ENCODE results near the gene SYTL3.

DNA sequence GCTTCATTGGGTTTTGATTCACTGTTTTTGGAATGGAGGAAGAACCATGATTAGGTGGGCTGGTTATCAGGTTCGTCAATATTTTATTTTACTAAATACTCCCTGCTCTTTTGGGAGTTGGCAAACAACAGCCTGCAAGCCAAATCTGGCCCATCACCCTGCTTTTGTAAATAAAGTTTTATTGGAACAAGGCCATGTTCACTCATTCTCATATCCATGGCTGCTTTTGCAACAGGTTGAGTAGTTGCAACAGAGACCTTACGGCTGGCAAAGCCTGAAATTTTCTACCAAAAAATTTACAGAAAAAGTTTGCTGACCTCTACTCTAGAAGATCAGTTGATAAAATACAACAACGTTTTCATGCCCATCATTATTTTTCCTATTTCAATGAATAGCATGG lies 45.1 kb downstream of the SYTL3 start:
- TF ChIP-seq, protein P1, sequence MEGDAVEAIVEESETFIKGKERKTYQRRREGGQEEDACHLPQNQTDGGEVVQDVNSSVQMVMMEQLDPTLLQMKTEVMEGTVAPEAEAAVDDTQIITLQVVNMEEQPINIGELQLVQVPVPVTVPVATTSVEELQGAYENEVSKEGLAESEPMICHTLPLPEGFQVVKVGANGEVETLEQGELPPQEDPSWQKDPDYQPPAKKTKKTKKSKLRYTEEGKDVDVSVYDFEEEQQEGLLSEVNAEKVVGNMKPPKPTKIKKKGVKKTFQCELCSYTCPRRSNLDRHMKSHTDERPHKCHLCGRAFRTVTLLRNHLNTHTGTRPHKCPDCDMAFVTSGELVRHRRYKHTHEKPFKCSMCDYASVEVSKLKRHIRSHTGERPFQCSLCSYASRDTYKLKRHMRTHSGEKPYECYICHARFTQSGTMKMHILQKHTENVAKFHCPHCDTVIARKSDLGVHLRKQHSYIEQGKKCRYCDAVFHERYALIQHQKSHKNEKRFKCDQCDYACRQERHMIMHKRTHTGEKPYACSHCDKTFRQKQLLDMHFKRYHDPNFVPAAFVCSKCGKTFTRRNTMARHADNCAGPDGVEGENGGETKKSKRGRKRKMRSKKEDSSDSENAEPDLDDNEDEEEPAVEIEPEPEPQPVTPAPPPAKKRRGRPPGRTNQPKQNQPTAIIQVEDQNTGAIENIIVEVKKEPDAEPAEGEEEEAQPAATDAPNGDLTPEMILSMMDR (IDR thresholded peaks at IDR 0.05) = no peak
- no peak for TF ChIP-seq POLR2A (IDR thresholded peaks at IDR 0.05)
